HG03342 (cell line): ENCODE results near the gene RPL22L1.
"Not testable (repeated sequence)": the region's sequence is repeated elsewhere in the genome, so short reads cannot be mapped to it uniquely, and the experiment has no call there.

Source experiments
- ATAC-seq: cut with Tn5 transposase; IDR thresholded peaks from one replicate; pipeline ENCODE4 v1.9.1; 2021; ENCODE audit warnings: mild to moderate bottlenecking, moderate library complexity; ENCODE audit not compliant: unreplicated experiment

Gene RPL22L1

GRCh38 chr3:170869645-170870593 is at the start of gene RPL22L1:
TSS of gene RPL22L1 (minus strand) at chr3:170870195. CDS start at chr3:170870167, 28 bp downstream.
- peak; percentile 96 for ATAC-seq

- no peak for ATAC-seq
Measured at GRCh38 chr3:170918715-170919114, 48.7 kb upstream of the RPL22L1 start.

GRCh38 chr3:170914690-170915089 is 44.7 kb upstream of the RPL22L1 start:
- no peak for ATAC-seq

- no peak for ATAC-seq
Measured at GRCh38 chr3:170914212-170914611, 44.2 kb upstream of the RPL22L1 start.

DNA sequence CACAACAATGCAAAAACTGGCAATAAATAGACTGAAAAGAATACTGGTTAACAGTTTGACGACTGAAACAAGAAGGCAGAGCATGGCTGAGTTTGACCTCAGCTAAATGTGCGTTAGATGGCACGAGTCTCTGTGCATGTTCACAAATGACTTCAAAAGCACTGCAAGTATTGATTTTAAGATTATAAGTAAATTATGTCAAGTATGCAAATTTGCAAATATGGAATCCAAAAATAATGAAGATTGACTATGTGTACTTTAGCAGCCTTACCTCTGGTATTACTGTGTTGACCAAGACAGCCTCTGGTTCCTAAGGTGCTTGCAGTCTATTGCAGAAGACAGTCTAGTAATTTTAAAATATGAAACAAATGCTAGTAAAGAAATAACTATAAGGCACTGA is 41.1 kb upstream of the RPL22L1 start:
- ATAC-seq = no peak

DNA sequence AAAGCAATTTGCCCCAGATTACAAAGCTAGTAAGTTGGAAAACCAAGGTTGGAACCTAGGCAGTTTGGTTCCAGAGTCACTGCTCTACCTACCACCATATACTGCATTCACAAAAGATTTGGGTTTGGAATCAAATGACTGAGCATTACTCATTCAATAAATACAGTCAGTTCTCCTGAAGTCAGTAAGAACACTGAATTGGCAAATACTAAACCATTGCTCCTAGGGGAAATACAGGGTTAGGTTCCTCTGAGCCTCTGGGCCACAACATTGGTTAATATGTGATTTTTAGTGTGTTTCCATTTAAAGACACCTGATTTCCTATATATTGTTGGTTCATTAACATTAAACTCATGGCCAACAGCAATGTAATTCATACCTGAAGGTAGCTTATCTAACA is 40.5 kb upstream of the RPL22L1 start:
- no peak for ATAC-seq

- no peak for ATAC-seq
Measured at GRCh38 chr3:170909129-170909903, 39.3 kb upstream of the RPL22L1 start.

DNA sequence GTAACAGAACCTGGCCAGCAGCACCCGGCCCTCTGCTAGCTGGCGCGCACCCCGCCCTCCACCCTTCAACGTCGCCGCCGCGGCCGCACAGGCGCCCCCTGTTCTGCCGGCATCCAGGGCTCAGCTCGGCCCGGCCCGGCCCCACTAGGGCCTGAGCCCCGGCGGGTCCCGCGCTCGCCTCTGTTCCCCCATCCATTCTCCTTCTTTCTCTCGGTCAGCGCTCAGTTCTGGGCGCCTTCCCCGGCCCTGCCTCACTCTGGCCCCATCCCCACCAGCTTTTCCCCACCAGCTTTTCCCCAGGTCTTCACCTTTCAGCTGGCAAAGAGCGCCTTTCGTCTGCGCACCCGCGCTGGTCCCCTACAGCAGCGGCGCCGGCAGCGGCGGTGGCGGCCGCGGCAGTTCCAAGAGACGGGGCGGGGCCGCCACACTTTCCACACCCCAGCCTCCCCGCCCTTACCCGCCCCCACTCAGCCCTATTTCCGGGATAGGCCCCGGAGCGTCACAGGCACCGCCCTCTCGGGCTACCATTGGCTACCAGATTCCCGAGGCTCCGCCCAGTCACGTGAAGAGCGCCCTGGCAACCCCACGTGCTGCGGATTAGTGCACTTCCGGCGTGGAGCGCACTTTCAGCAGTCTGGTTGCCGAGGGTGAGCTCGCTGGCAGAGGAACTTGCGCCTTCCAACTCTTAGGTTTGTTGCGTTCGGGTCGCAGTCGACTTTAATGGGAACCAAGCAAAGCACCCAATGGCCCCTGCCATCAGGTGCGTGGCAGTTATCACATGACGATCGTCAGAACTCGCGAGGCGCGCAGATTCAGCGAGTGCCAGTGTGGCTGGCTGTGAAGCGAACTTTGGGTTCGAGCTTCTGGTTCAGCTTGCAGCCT is 38.5 kb upstream of the RPL22L1 start, which contains the start of gene EIF5A2:
Gene EIF5A2 (minus strand): TSS at position 403 of the 882 bp plus-strand sequence. CDS start 831 bp downstream, outside the sequence.
- ATAC-seq = peak; percentile 76

DNA sequence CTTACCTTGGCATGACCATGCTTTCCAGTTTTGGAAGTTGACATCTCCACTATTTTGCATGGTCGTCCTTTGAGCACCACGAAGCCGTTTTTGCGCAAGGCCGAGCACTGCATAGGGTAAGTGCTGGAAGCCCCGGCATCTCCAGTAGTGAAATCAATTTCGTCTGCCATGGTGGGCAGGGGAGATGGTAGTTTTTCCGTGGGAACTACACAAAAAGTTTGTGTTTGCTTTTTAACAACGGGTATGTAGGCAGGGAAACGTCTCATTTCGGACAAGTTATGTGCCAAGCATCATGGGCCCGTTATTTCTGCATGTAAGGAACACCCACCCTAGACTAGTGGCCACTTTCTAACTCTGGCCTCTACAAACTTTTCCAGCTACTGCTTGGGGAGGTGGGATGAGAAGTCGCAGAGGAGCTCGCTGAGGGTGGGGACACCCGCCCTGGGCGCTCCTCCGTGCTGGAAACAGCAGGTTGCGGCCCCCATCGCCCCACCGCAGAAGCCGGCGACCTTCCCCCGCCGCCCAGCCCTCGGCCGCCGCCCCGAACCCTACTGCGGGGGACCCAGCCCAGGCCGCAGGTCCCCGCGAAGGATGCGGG is 37.7 kb upstream of the RPL22L1 start:
- ATAC-seq = no peak

- ATAC-seq = no peak
Measured at GRCh38 chr3:170905862-170906261, 35.9 kb upstream of the RPL22L1 start.

DNA sequence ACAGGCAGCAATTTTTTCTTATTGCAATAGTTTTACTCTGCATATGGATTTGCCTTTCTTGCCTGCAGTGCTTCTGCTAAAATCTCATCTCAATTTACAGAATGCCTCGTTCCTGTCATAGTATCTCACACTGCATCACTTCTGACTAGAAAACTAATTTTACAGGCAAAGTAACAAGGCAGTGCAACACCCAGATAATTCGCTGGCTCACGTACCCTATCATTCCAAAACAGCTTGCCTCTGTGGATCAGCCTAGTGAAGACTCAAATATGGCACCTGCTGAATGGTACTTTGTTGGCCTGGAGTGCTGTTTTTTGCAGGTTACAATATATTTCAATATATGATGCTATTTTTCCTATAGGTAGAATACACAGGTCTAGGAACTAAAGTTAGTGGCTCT is 33.1 kb upstream of the RPL22L1 start:
- no peak for ATAC-seq

DNA sequence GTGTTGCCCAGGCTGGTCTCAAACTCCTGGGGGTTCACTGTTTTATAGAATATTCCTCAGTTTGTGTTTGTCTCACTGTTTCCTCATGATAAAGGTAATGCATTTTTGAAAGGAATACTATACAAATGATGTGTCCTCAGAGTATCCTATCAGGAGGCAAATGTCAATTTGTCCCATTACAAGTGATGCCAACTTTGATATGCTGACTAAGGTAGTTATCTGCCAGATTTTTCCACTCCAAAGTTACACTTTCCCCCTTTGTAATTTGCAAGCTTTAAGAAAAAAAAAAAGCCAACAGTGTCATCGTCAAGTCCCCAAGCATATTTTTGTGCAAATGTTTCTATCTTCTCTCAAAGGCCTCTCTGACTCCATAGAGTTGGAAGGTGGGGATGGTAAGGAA is 29.5 kb upstream of the RPL22L1 start:
- no peak for ATAC-seq

GRCh38 chr3:170897978-170898377 is 28.0 kb upstream of the RPL22L1 start:
- no peak for ATAC-seq

GRCh38 chr3:170897199-170897598 is 27.2 kb upstream of the RPL22L1 start:
- not testable (repeated sequence) for ATAC-seq

DNA sequence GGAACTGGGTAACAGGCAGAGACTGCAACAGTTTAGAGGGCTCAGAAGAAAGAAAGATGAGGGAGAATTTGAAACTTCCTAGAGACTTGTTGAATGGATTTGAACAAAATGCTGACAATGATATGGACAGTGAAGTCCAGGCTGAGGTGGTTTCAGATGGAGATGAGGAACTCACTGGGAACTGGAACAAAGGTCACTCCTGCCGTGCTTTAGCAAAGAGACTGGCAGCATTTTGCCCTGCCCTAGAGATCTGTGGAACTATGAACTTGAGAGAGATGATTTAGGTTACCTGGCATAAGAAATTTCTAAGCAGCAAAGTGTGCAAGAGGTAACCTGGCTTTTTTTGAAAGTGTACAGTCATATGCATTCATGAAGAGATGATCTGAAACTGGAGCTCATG is 26.8 kb upstream of the RPL22L1 start:
- ATAC-seq = no peak

DNA sequence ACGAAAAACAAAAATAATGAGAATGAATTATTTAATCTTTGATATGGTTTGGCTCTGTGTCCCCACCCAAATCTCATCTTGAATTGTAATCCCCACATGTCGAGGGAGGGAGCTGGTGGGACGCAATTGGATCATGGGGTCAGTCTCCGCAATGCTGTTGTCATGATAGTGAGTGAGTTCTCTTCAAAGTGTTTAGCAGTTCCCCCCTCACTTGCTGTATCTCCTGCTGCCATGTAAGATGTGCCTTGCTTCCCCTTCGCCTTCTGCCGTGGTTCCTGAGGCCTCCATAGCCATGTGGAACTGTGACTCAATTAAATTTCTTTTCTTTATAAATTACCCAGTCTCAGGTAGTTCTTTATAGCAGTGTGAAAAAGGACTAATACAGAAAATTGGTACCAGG is 26.3 kb upstream of the RPL22L1 start:
- ATAC-seq = not testable (repeated sequence)

- no peak for ATAC-seq
Measured at GRCh38 chr3:170893895-170894294, 23.9 kb upstream of the RPL22L1 start.

DNA sequence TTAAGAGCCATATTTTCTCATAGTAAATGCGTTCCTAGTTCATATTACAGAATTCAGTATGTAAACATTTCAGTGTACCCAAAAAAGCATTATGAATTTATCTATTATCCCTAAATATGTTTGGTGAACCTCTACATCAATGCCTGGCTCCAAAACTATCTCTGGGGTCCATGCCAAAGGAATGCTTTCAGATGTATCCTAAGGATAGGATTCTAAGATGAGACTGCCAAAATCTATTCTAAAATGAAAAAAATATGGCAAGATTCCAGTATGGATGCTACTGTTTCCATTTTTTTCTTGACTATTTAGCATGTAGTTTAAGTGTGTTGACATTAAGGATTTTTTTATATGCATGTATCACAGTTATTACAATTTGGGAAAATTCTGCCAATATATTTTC is 19.6 kb upstream of the RPL22L1 start:
- no peak for ATAC-seq

DNA sequence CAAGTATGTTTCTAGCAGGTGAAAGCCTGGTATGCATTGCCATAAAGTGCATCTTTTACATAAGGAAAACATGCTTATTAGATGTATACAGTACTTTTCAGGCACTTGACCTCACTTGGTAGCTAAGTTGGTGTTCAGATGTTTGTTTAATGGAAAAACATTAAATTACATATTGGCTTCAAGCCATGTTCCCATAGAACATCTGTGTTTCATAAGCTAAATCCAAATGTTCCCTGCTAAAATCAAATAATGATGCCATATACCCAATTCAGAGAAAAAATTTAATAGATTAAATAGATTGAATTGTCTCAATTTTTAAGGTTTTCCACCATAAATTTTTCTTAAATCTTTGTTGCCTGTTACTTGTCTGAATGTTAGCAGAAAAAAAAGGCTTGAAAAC is 19.1 kb upstream of the RPL22L1 start:
- no peak for ATAC-seq
